Measurements from ENCODE around the gene IZUMO2.
"Not testable (repeated sequence)": the region's sequence is repeated elsewhere in the genome, so short reads cannot be mapped to it uniquely, and the experiment has no call there.

DNA sequence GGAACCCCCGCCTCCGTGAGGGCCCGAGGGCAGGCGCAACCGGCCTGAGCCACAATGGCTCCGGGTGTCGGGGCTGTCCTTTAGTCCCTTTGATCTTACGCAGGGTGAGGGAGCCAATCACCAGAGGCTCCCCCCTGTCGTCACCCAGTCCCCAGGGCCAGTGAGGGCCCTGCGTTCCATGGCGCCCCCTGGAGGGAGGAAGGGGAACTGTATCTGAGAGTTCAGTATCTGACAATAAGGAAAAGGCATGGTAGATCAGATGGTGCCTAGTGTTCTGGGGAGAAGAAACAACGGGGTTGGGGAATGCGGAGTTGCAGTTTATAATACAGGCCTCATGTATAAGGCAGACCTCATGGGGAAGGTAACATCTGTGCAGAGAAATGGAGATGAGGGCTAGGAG is 59.1 kb downstream of the IZUMO2 start:
- TF ChIP-seq CTCF (IDR thresholded peaks at IDR 0.05; ENCODE audit: low read depth, low read length, poor library complexity, severe bottlenecking); EZH2phosphoT487 (IDR thresholded peaks at IDR 0.05; ENCODE audit: borderline replicate concordance, low read length): not testable (repeated sequence)

Measured in DOHH2 (cell line).